Hippocampal formation (tissue), 2 donors: ENCODE data around the gene DAAM1.

Experiments
- DNase-seq, 2 donors: peaks; one replicate each; lab custom pipeline; 2025; lab: John Stamatoyannopoulos, UW

DAAM1 gene

DNA sequence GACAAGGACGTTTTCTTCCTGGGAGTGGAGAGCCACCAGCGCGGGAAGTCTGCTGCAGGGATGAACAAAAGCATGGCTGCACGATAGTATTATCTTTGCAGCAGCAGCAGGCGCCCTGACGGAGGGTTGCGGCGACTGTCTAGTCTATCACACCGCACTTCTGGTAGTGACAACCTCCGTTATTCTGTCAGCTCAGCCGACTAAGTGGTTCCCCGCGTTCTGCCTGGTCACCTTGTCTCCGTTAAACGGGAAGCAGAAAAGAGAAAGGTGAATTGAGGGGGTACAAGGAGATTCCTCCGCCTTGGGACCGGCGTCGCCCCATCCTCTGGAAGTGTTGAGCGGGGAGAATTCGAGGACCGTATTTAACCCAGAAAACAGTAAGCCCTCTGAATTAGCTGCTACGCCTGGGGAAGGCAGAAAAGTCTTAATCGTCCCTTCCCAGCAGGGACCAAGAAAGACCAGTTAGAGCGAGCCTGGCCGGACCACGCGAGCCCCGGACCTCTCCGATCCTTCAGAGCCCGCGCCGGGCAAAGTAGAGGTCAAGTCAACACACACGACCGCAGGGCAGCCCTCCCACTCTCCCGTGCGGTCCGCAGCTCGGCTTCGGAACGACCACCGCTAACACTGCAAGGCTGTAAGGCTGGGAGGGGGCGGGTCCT is 536 bp upstream of the DAAM1 start:
- DNase-seq: peak in 1 of 2 donors; percentile 66

DNA sequence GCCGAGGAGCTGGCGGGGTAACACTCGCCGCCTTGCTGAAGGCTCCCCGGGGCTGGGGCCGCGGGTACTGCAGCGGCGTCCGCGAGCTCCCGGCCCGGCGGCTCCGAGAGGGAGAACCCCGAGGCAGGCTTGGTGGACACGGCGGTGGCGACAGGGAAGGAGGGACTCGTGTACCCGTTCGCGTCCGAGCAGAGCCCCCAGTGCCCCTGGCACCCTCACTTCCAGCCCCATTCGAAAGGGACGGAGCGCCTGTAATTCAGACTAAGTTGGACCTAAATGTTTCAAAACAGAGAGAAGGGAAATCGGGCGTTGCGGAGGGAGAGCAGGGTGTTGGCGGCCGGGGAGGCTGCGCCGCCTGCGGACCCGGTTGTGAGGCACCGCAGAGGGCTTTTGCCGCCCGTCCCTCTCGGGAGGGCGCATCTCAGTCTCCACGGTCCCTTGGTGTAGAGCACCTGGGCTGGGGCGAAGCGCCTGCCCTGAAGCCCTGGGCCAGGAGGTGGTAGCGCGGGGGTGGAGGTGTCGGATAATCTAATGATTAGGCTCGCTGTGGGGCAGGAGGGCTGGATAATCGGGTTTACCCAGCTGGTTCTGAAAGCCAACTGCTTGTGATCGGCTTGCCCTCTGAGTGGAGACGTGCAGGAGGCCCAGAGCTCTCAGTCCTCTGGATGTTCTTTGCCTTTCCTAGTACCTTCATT is 771 bp downstream of the DAAM1 start:
- no peak for DNase-seq

DNA sequence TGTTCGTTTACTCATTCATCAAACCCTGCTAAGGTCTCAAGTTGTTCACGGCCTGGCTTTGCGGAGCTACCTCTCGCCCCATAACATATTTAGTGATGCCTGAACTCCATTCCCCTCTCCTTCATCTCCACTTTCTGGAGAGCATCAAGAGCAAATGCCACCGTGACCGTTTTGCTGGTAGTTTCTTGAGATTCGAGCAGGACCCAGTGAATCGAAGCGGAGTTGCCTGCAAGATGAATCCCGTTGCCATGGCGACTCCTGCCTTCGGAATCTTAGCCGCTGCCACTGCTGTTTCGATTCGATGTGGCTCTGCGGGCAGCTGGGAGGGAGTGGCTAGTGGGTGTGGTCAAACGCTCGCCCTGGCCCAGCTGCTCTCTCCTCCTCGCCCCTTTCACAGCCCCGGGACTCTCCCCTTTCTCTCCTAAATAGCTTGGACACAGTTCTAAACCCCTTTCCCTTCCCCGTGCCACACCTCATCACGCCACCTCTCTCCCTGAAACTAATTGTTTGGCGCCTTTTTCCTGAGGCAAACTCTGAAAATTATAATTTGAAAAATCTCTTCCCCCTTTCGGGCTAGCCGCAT is 1.4 kb downstream of the DAAM1 start:
- peak; percentile 53 to 60 for DNase-seq

DNA sequence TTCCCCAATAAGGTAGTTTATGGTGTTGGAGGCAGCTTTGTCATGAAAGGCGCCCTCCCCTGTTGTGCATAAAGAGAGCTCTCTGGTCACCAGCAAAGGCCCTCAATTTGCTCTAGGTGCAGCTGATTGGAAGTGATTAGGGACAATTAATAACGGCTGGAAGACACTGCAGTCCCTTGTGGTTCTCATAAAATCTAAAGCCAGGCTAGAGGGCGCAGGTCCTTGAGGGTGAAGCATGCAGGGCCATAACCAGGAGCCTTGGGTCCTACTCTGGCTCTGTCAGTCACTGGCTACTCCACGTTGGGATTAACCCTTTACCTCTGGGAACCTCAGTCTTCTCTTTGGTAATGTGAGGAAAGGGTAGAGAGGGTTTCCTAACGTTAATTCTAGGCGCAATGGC is 1.9 kb downstream of the DAAM1 start:
- DNase-seq: no peak

DNA sequence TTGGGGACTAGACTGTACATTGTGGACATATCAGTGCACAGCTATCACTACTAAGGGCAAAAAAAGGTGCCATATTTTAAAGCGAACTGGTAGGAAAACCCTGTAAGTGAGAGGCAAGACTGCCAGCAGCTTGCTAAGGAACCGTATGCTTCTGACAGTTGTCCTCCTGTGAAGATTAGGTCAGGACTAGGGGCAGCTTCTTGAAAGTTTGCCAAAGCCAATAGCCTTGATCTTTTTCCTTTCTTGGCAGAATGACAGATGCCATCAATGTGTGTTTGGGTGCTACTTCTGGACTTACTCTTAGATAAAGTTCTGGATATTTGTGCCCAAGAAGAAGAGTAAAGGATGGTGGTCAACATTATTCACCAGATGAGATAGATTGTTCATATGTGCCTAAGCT is 7.4 kb downstream of the DAAM1 start:
- no peak for DNase-seq

DNA sequence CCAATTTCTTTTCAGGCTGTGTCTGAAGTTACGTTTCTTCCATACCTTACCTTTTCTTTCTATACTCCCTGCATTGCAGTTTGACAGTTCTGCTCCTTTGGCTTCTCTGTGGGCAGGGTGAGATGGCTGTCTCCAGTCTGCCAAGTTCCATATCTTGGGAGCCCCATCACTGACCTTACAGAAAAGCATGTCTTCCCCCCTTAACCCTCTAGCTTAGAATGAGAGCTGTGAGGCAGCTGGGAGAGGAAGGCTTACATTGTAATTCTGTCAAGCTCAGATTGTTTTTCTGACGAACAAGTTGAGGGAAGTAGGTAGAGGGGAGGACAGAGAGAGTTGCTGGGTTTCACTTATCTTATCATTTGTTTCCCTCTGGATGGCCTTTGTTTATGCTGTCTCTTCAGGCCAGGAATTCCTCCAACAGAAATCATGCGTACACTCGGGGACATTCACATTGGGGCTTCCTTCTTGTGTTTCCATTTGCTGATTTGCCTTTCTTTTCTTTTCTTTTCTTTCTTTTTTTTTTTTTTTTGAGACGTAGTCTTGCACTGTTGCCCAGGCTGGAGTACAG is 9.3 kb downstream of the DAAM1 start:
- no peak for DNase-seq

DNA sequence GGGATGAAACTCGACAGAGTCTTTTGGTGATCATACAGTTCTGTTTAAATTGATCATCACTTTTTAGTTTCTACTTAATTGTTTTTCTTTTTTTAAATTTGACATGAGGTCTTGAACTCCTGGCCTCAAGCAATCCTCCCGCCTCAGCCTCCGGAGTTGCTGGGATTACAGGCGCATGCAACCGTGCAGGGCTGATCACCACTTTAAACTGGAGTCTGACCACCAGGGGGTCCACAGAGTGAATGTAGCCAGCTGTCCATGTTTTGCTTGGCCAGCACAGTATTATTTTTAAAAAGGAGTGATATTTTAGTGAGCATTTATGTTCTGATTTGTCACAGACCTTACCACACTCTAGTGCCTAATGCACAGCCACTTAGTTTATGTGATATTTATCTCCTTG is 10.7 kb downstream of the DAAM1 start:
- no peak for DNase-seq

DNA sequence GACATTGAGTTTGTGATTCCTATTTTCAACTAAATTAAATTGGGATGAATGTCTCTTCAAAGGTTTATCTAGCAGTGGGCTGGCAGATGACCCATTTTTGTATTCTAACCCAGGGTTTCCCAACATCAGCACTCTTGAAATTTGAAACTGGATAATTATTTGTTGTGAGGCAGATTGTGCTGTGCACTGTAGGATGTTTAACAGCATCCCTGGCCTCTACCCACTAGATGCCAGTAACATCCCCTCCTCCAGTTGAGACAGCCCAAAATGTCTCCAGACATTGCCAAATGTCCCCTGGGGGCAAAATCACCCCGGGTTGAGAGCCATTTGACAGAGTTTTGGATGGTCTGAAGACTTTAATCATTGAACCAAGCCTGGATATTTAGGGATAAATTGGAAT is 11.1 kb downstream of the DAAM1 start:
- no peak for DNase-seq

DNA sequence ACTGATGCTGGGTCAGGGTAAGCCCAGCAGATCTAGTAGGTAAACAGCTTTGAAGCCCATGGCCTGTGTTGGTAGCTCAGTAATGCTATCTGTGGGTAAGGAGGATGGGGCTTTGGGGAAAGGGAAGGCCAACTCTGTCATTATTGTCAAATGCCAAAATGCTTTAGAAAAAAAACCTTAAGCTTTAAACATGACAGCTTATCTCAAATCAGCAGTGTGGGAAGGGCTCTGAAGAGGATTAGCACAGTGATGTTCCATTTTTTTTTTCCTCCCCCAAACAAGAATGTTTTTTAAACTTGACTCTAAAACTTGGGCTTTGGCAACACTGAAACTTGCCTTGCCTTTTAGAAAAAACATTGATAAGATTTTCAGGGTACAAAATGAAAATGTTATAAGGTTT is 11.7 kb downstream of the DAAM1 start:
- DNase-seq: no peak

DNA sequence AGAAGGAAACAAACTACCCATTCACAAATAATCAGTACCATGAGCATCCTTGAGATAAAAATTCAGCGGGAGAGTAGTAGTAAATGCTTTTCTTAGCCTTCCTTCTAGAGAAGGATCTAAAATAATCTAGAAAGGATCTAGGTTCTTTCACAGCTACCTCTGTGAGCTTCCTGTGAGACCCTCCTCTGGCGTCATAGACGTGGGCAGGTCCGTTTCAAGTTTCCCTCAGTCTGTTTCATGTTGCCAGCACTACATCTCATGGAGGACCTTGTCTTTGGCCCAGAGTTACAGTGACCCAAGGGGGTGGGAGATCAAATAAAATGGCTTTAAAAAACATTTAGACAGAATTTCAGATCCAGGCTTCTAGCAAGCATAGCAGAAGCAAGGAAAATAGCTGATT is 13.6 kb downstream of the DAAM1 start:
- DNase-seq: no peak

DNA sequence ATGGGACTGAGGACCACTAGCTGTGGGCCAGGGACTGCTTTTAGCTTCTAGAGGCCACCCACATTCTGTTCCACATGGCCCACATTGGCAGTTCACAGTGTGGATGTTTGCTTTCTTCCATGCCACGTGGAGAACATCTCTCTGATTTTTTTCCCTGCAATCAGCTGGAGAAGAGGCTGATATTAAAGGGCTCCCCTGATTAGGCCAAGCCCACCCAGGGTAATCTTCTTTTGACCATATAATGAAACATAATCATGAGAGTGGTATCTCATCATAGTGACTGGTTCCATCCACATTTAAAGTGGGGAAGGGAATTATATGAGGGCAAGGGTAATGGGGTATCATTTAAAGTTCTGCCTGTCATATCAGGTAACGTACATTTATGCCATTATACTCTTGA is 15.8 kb downstream of the DAAM1 start:
- DNase-seq: no peak

DNA sequence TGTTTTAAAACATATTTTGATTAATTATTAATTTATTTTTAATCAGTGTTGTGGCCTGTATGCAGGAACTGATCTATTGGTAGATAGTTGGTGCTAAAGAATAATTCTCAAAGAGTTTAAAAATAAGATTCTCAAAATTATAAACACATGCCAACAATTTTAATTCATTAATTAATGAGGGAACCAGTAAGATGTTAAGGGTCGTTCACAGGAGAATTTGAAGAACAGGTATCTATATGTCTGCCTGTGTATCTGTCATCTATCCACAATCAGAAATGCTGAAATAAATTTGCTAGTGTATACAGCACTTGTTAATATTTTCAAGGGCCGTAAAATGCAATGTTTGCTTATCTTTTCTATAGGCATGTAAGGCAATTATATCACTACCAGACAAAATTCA is 18.4 kb downstream of the DAAM1 start:
- no peak for DNase-seq

DNA sequence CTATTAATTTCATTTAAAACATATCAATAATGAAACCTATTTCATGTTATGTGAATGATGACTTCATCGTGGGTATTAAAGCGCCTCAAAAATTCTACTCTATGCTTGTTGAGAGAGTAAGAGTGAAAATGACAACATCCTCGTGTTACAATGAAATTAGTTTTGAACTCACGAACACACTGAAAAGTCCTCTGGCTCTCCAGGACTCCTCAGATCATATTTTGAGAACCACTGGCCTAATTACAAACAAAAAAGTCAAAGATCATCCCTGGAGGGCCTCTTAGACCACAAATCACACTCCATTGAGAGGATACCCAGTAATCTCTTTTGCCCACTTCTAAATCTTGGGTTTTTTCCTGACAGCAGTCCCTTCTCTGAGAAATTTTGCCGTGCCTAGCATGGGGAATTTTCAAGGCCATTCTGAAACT is 19.1 kb downstream of the DAAM1 start:
- DNase-seq: no peak

DNA sequence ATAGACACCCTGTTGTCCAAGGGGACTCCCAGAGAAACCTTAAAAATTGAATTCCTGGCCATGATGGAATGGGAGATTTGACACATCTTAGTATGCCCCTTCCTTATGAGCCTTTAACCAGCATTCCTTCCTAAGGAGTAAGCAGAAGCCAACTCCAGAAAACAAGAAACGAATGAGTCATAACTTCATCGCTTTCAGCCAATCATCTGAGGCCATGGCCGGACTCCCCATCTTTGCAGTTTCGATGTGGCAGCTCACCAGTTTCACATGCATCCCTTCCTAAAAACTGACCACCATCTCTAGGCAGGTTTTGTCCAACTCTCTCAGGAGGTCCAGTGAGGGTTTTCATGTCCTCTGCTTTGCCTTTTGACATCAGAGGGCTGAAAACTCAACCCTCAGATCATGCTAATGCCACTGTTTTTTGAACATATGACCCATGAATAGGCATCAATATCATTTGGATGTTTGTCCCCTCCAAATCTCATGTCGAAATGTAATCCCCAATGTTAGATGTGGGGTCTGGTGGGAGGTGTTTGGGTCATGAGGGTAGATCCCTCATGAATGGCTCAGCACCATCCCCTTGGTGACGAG is 19.9 kb downstream of the DAAM1 start:
- no peak for DNase-seq

DNA sequence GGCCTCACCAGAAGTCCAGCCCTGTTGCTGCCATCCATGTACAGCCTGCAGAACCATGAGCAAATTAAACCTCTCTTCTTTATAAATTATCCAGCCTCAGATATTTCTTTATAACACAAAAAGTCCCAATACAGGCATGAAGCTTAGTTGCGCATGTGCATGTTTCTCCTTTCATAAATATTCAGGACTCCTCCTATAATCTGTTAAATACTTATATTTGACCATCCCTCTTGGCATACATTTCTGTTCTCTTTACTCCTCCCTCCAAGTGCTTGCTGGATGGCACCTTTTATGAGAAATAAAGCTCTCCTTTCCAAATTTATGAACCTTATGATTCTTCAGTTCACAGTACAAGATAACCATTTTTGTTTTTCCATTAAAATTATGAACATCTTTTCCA is 20.5 kb downstream of the DAAM1 start:
- DNase-seq: no peak

DNA sequence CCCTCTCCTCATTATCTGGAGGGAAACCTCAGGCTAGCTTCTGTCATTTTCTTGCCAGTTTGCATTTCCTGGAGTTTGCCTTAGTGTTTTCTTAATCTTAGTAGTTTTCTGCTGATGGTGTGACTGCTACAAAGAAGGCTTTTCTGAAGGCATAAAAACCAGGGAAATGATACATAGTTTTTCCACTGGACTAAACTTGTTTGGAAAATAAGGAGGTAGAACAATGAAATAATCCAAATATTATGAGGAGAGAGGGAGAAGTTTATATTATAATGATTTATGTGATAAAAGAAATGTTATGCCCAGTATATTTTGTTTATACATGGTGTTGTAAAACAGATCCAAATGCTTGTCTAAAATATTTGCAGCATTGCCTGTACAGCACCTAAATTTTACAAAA is 22.2 kb downstream of the DAAM1 start:
- no peak for DNase-seq

DNA sequence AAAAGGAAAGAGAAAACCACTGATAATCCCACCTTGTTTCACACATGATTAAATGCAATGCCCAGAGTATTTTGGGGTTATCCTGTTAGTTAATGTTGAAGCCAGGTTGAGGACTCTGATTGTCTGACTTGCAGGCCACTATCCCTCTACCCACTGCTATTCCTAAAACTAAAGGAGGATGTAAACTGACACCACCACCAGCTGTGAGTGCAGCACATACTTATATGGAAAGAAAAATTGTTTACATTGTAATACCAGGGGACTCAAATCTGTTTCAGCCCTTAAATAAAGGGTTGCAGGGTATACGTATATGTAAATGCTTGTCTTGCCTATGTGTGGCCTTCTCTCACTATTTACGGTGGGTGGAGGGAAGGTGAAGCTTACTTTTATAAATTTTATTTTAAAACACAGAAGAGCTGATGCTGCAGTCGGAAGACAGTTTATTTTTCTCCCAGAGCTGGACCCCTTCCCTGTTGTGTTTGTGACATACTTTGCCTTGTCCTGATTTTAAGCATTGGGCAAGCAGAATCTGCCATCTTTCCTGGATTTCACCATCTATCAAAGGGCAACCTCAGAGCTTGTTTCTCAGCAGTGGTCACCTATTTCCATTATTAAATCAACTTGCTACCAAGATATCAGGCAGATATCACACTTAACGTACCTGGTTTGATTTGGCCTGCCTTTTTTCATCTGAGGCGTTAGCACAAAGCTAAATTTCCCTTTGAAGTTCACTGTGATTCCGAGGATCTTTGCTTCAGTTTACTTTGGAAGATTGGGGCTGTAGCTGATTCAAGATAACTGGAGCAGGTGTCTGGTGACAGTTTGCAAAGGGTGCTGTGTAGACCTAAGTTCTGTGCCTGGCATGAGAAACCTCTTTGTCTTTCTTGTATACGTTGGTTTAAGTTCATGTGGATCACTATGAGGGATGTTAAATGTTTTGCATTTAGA is 25.2 kb downstream of the DAAM1 start:
- DNase-seq: no peak

DNA sequence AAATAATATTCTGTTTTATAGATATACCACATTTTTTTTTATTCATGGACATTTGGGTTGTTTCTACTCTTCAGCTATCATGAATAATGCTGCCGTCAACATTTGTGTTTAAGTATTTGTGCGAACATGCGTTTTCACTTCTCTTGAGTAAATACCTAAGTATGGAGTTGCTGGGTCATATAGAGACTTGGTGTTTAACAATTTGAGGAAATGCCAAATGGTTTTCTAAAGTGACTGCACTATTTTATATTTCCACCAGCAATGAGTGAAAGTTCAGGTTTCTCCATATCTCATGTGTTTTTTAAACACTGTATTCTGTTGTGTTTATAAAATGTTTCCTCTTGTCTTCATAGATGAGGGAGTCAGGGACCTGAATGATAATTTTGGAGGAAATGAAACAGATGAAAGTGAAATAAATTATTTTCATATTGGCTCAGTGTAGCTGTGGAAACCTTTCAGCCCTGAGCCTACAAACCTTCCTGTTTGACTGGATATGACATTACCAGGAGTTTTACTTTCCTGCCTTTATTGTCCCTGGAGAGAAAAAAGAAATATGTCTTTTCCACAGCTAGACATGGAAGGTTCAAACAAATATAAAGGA is 26.3 kb downstream of the DAAM1 start:
- DNase-seq: no peak

DNA sequence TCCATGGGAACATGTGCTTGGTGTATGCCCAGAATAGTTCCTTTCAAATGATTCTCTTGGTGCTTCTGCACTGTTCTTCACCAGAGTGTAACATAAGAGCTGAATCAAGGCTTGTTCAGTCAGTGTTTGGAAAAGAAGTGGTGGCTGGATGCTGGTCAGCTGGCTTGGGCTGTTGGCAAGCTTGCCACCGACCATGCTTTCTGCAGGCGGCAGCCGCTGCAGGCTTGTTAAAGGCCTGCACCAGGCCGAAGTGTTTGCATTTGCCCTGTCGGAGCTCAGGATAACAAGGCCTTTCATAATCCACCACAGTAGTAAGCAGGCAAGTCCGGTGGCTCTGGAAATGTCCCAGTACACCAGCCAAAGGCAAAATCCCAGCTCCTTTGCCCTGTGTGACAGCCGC is 26.9 kb downstream of the DAAM1 start:
- DNase-seq: peak; percentile 73 to 84

DNA sequence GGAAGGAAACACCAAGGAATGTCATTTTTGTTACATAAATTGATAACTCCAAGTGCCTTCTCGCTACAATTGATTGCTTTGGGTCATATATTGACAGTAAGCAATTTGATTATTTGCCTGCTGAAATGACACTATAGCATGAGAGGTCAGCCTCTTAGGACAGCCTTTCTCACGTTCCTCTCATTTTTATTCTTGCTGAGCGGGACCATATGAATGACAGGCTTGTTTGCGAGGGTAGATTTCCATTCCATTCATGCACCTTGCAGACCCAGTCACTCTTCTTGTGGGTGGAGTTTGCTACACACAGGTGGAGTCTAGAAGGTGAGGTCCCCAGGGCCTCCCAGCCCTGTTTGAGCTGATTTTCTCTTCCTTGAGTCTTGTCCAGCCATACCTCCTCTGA is 27.3 kb downstream of the DAAM1 start:
- no peak for DNase-seq

DNA sequence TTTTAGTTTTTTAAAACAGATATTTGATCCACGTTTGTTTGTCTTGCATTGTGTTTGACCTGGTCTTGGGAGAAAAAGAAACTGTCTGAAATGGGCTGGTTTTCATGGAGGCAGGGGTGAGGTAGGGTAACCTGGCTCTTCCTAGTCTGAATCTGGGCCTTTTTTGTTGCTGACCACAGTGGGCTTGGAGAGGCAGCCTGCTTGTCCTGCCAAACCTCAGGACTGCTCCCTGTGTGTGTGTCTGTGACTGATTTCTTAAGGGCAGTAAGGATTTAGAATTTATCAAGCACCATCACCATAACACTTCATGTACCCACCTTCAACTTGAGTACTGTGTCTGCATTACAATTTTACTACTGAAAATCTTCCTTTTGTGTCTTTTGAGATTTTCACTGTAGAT is 28.5 kb downstream of the DAAM1 start:
- DNase-seq: no peak
